WTC11 (cell line): ENCODE results near the gene FHAD1. TPM values are rescaled to one million over a fixed set of nuclear protein-coding genes. Genes with fewer than 3 reads are reported as not detected.

Experiments used
- ATAC-seq: fragments of 200-7000 bp; cut with Tn5 transposase; 2 replicates; pipeline ENCODE4 v1.10.0; 2021; ENCODE audit warnings: mild to moderate bottlenecking, moderate library complexity
- CTCF ChIA-PET: fragments of 300-600 bp; sonication (Branson Sonifier 250); formaldehyde crosslinking; loops from one replicate; lab custom pipeline; 2021; ENCODE audit warnings: antibody characterized with exemption; lab: Charles Lee
- POLR2A ChIA-PET: fragments of 350-600 bp; sonication (Branson Sonifier 250); formaldehyde crosslinking; loops from one replicate; lab custom pipeline; 2021; ENCODE audit warnings: antibody characterized with exemption; lab: Charles Lee
- DNase-seq: peaks from one replicate; pipeline ENCODE4 v3.0.0; 2021; ENCODE audit warnings: low spot score
- H3K27ac Mint-ChIP-seq: 2 replicates; pipeline ENCODE4 v1.8.0; 2021; ENCODE audit warnings: mixed read lengths
- H3K27me3 Mint-ChIP-seq: 2 replicates; pipeline ENCODE4 v1.8.0; 2021; ENCODE audit warnings: low read depth, mild to moderate bottlenecking, moderate library complexity, mixed read lengths
- H3K36me3 Mint-ChIP-seq: 2 replicates; pipeline ENCODE4 v1.8.0; 2021; ENCODE audit warnings: mixed read lengths
- H3K4me1 Mint-ChIP-seq: 2 replicates; pipeline ENCODE4 v1.8.0; 2022; ENCODE audit warnings: mixed read lengths
- H3K4me3 Mint-ChIP-seq: 2 replicates; pipeline ENCODE4 v1.8.0; 2021; ENCODE audit warnings: mild to moderate bottlenecking, moderate library complexity, mixed read lengths
- H3K9me3 Mint-ChIP-seq: 2 replicates; pipeline ENCODE4 v1.8.0; 2021; ENCODE audit warnings: mixed read lengths
- CBFB ChIP-seq: sonication (generic); formaldehyde crosslinking; IDR thresholded peaks from 2 replicates; pipeline ENCODE4 v1.8.1; 2022; ENCODE audit warnings: mild to moderate bottlenecking, low read depth, missing genetic modification reagents
- CREB1 ChIP-seq: sonication (generic); formaldehyde crosslinking; IDR thresholded peaks from 2 replicates; pipeline ENCODE4 v1.8.0; 2023; ENCODE audit warnings: mild to moderate bottlenecking, missing genetic modification reagents
- EMX1 ChIP-seq: fragments of 250-450 bp; sonication (Bioruptor Pico); IDR thresholded peaks from 2 replicates; pipeline ENCODE4 v1.8.0; 2021; ENCODE audit warnings: mild to moderate bottlenecking
- FOXP1 ChIP-seq: sonication (generic); formaldehyde crosslinking; IDR thresholded peaks from 2 replicates; pipeline ENCODE4 v1.8.0; 2022; ENCODE audit warnings: missing genetic modification reagents, mild to moderate bottlenecking, moderate library complexity, borderline replicate concordance
- GABPB1 ChIP-seq: sonication (generic); formaldehyde crosslinking; IDR thresholded peaks from 2 replicates; pipeline ENCODE4 v1.8.1; 2023; ENCODE audit warnings: mild to moderate bottlenecking, missing genetic modification reagents
- GRHL2 ChIP-seq: fragments of 250-450 bp; sonication (Bioruptor Pico); IDR thresholded peaks from 2 replicates; pipeline ENCODE4 v1.8.0; 2022; ENCODE audit warnings: mild to moderate bottlenecking, moderate library complexity; ENCODE audit not compliant: insufficient replicate concordance, severe bottlenecking
- GTF2I ChIP-seq: fragments of 250-450 bp; sonication (Bioruptor Pico); conservative IDR thresholded peaks from 2 replicates; pipeline ENCODE4 v1.4.0; 2021; ENCODE audit warnings: mild to moderate bottlenecking
- MXD4 ChIP-seq: fragments of 250-450 bp; sonication (Bioruptor Pico); IDR thresholded peaks from 2 replicates; pipeline ENCODE4 v1.8.0; 2021; ENCODE audit warnings: mild to moderate bottlenecking, moderate library complexity, borderline replicate concordance
- NFATC4 ChIP-seq: fragments of 250-450 bp; sonication (Bioruptor Pico); IDR thresholded peaks from 2 replicates; pipeline ENCODE4 v1.9.0; 2021; ENCODE audit warnings: mild to moderate bottlenecking
- NFYB ChIP-seq: sonication (generic); formaldehyde crosslinking; conservative IDR thresholded peaks from 2 replicates; pipeline ENCODE4 v1.8.0; 2022; ENCODE audit warnings: low read depth, missing genetic modification reagents
- ZNF232 ChIP-seq: sonication (generic); formaldehyde crosslinking; IDR thresholded peaks from 2 replicates; pipeline ENCODE4 v1.8.0; 2022; ENCODE audit warnings: mild to moderate bottlenecking, missing genetic modification reagents
- total RNA-seq: library from RNA; stranded (reverse); gene quantifications from 3 replicates; pipeline ENCODE4 v1.2.3, GENCODE V29; 2021
- TF ChIP-seq, protein P1 (sequence below): sonication (generic); formaldehyde crosslinking; IDR thresholded peaks from 2 replicates; pipeline ENCODE4 v1.8.1; 2023; ENCODE audit warnings: mild to moderate bottlenecking, missing genetic modification reagents, moderate library complexity
- TF ChIP-seq, protein P2 (sequence below): sonication (generic); formaldehyde crosslinking; IDR thresholded peaks from 2 replicates; pipeline ENCODE4 v1.8.0; 2023; ENCODE audit warnings: missing genetic modification reagents, mild to moderate bottlenecking, borderline replicate concordance
- TF ChIP-seq, protein P3 (sequence below): sonication (generic); formaldehyde crosslinking; IDR thresholded peaks from 2 replicates; pipeline ENCODE4 v1.8.0; 2022; ENCODE audit warnings: mild to moderate bottlenecking, missing genetic modification reagents
- TF ChIP-seq, protein P4 (sequence below): fragments of 250-450 bp; sonication (Bioruptor Pico); IDR thresholded peaks from 2 replicates; pipeline ENCODE4 v1.9.0; 2021; ENCODE audit warnings: moderate library complexity, mild to moderate bottlenecking, inconsistent platforms, borderline replicate concordance
- TF ChIP-seq, protein P5 (sequence below): sonication (generic); formaldehyde crosslinking; IDR thresholded peaks from 2 replicates; pipeline ENCODE4 v1.8.1; 2023; ENCODE audit warnings: mild to moderate bottlenecking, missing genetic modification reagents, moderate library complexity
- TF ChIP-seq, protein P6 (sequence below): sonication (generic); formaldehyde crosslinking; IDR thresholded peaks from 2 replicates; pipeline ENCODE4 v1.8.1; 2022; ENCODE audit warnings: low read depth, mild to moderate bottlenecking, moderate library complexity, missing genetic modification reagents, borderline replicate concordance

The FHAD1 gene
- total RNA-seq, 1 experiment from 2014 or later = 3.0 TPM

DNA sequence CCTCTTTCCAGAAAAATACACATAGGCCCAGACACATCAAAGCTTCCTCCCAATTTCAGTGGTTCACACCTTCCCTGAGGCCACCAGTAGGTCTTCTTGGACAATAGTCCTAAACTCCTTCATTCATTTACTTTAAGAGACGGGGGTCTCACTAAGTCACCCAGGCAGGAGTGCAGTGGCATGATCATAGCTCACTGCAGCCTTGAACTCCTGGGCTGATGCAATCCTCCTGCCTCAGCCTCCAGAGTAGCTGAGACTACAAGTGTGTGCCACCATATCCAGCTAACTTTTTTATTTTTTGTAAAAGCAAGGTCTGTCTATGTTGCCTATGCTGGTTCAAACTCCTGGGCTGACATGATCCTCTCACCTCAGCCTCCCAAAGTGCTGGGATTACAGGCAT, 8.2 kb upstream of the FHAD1 start:
- Mint-ChIP-seq H3K27ac (no peak overlapping the region), H3K9me3 (no peaks in the 10 kb centered on the region), H3K4me3 (no peak overlapping the region), H3K27me3 (peaks cover 11% of the 10 kb centered on the region), H3K4me1 (peaks cover 14% of the 10 kb centered on the region), H3K36me3 (no peaks in the 10 kb centered on the region)
- TF ChIP-seq, protein P1, sequence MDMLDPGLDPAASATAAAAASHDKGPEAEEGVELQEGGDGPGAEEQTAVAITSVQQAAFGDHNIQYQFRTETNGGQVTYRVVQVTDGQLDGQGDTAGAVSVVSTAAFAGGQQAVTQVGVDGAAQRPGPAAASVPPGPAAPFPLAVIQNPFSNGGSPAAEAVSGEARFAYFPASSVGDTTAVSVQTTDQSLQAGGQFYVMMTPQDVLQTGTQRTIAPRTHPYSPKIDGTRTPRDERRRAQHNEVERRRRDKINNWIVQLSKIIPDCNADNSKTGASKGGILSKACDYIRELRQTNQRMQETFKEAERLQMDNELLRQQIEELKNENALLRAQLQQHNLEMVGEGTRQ (CRISPR knock-in tag) = no peak
- TF ChIP-seq FOXP1 (CRISPR knock-in tag) (no peak), GABPB1 (CRISPR knock-in tag) (peak; percentile 50; the same call in 1 of the 2 replicates), NFATC4 (CRISPR knock-in tag) (no peak), NFYB (no peak)
- TF ChIP-seq, protein P2, sequence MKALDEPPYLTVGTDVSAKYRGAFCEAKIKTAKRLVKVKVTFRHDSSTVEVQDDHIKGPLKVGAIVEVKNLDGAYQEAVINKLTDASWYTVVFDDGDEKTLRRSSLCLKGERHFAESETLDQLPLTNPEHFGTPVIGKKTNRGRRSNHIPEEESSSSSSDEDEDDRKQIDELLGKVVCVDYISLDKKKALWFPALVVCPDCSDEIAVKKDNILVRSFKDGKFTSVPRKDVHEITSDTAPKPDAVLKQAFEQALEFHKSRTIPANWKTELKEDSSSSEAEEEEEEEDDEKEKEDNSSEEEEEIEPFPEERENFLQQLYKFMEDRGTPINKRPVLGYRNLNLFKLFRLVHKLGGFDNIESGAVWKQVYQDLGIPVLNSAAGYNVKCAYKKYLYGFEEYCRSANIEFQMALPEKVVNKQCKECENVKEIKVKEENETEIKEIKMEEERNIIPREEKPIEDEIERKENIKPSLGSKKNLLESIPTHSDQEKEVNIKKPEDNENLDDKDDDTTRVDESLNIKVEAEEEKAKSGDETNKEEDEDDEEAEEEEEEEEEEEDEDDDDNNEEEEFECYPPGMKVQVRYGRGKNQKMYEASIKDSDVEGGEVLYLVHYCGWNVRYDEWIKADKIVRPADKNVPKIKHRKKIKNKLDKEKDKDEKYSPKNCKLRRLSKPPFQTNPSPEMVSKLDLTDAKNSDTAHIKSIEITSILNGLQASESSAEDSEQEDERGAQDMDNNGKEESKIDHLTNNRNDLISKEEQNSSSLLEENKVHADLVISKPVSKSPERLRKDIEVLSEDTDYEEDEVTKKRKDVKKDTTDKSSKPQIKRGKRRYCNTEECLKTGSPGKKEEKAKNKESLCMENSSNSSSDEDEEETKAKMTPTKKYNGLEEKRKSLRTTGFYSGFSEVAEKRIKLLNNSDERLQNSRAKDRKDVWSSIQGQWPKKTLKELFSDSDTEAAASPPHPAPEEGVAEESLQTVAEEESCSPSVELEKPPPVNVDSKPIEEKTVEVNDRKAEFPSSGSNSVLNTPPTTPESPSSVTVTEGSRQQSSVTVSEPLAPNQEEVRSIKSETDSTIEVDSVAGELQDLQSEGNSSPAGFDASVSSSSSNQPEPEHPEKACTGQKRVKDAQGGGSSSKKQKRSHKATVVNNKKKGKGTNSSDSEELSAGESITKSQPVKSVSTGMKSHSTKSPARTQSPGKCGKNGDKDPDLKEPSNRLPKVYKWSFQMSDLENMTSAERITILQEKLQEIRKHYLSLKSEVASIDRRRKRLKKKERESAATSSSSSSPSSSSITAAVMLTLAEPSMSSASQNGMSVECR (CRISPR knock-in tag) = no peak
- ChIA-PET CTCF (no interaction called here), POLR2A (interaction anchor here (0.7 kb wide), 1 partner anchor 13 kb away, joined by 7 read pairs; no protein-coding TSS in a partner anchor)
- DNase-seq (no peak), ATAC-seq (no peak)

DNA sequence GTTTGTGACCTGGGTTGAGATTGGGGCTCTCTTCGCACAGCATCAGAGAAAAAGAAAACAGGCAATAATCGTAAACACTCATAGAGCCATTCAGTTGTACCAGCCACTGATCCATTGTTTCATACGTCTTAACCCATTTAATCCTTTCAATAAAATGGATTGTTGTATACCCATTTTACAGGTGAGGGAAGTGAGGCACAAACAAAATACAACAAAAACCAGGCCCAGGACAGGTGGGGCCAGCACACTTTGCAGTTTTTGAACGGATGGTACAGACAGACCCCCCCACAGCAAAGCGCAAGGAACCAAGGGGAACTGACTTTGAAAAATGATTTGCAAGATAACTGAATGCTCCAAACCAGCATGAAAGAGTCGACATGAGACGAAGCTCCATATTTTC, 4.3 kb upstream of the FHAD1 start:
- no peaks in the 10 kb centered on the region for H3K36me3 Mint-ChIP-seq
- H3K27ac Mint-ChIP-seq = no peak overlapping the region
- DNase-seq (no peak), ATAC-seq (no peak)
- POLR2A ChIA-PET = no interaction called here
- H3K27me3 Mint-ChIP-seq = peaks cover 3% of the 10 kb centered on the region; the same call in 1 of the 2 replicates
- TF ChIP-seq GTF2I (CRISPR knock-in tag) = no peak
- TF ChIP-seq EMX1 (CRISPR knock-in tag) = no peak
- TF ChIP-seq, protein P3, sequence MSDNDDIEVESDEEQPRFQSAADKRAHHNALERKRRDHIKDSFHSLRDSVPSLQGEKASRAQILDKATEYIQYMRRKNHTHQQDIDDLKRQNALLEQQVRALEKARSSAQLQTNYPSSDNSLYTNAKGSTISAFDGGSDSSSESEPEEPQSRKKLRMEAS = no peak
- no peak for TF ChIP-seq CBFB (CRISPR knock-in tag)
- TF ChIP-seq, protein P4, sequence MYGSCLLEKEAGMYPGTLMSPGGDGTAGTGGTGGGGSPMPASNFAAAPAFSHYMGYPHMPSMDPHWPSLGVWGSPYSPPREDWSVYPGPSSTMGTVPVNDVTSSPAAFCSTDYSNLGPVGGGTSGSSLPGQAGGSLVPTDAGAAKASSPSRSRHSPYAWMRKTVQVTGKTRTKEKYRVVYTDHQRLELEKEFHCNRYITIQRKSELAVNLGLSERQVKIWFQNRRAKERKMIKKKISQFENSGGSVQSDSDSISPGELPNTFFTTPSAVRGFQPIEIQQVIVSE (CRISPR knock-in tag) = no peak
- TF ChIP-seq, protein P5, sequence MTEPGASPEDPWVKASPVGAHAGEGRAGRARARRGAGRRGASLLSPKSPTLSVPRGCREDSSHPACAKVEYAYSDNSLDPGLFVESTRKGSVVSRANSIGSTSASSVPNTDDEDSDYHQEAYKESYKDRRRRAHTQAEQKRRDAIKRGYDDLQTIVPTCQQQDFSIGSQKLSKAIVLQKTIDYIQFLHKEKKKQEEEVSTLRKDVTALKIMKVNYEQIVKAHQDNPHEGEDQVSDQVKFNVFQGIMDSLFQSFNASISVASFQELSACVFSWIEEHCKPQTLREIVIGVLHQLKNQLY (CRISPR knock-in tag) = no peak
- no peak for TF ChIP-seq GRHL2 (CRISPR knock-in tag)
- no peak for TF ChIP-seq ZNF232 (CRISPR knock-in tag)
- peaks cover 34% of the 10 kb centered on the region for H3K4me1 Mint-ChIP-seq
- CTCF ChIA-PET = no interaction called here
- no peaks in the 10 kb centered on the region for H3K9me3 Mint-ChIP-seq
- H3K4me3 Mint-ChIP-seq = no peak overlapping the region

DNA sequence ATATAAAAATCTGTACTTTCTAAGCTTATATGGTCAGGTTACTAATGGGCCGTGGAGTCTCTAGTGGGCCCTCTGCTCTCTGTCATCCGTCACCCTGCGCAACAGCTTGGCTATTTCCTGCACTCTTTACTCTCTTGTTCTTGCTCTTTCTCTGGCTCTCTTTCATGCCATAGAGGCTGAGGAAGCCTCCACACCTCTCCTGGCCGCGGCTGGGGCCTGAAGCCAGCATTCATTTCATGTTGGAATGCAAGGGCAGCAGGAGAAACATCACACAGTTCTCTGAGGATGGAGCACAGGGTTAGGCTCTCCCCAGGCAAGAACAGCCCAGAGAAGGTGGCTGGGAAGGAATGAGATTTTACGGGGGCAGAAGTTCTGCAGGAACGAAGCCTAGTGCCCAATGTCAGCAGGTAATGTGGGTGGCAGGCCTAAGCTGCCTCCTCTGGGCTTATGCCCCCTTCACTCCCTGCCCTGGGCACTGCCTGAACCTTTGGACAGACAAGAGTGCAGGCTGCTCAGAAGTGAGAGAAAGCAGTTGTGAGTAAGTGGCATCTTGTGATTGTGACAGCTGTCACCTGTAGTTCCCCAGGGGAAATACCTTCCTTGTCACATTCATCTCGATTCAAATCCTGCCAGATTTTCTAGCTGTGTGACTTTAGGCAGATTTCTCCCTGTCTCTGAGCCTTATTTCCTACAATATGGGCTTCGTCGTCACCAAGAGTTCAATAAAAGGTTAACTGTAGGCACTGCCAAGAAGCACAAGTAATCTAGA, 3.6 kb upstream of the FHAD1 start:
- H3K4me3 Mint-ChIP-seq = no peak overlapping the region
- TF ChIP-seq MXD4 (CRISPR knock-in tag) = no peak
- TF ChIP-seq, protein P6, sequence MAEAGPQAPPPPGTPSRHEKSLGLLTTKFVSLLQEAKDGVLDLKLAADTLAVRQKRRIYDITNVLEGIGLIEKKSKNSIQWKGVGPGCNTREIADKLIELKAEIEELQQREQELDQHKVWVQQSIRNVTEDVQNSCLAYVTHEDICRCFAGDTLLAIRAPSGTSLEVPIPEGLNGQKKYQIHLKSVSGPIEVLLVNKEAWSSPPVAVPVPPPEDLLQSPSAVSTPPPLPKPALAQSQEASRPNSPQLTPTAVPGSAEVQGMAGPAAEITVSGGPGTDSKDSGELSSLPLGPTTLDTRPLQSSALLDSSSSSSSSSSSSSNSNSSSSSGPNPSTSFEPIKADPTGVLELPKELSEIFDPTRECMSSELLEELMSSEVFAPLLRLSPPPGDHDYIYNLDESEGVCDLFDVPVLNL (CRISPR knock-in tag) = no peak
- TF ChIP-seq, protein P4 (CRISPR knock-in tag) = no peak
- no peak for TF ChIP-seq CREB1 (CRISPR knock-in tag)
- no peak for TF ChIP-seq FOXP1 (CRISPR knock-in tag)
- TF ChIP-seq, all 79 proteins: peak for 0
- H3K36me3 Mint-ChIP-seq = no peaks in the 10 kb centered on the region
- DNase-seq = no peak
- ATAC-seq = no peak
- H3K4me1 Mint-ChIP-seq = peaks cover 38% of the 10 kb centered on the region
- H3K27me3 Mint-ChIP-seq = peaks cover 7% of the 10 kb centered on the region; the same call in 1 of the 2 replicates
- CTCF ChIA-PET = no interaction called here
- H3K9me3 Mint-ChIP-seq = no peaks in the 10 kb centered on the region
- H3K27ac Mint-ChIP-seq = no peak overlapping the region
- POLR2A ChIA-PET = interaction anchor here (0.5 kb wide), 1 partner anchor 341 kb away, joined by 3 read pairs; no protein-coding TSS in a partner anchor
